ENCODE data around the gene BSCL2.
"Not testable (repeated sequence)": the region's sequence is repeated elsewhere in the genome, so short reads cannot be mapped to it uniquely, and the experiment has no call there.

BSCL2 gene

GRCh38 chr11:62694455-62695167 lies 12.6 kb downstream of the BSCL2 start:
- intact Hi-C loops (cut with DNase I), result loop anchor here (10.0 kb wide), 1 partner anchor 300 kb away; no protein-coding TSS in a partner anchor
- DNase-seq, result peak in 7 of 10 donors; percentile 62 to 95 (median 75)

GRCh38 chr11:62693624-62694023 lies 13.6 kb downstream of the BSCL2 start:
- intact Hi-C loops (cut with DNase I), result loop anchor here (10.0 kb wide), 1 partner anchor 299 kb away; no protein-coding TSS in a partner anchor
- not testable (repeated sequence) for DNase-seq

GRCh38 chr11:62689421-62690183 lies 17.6 kb downstream of the BSCL2 start, which contains the start of gene LRRN4CL:
LRRN4CL (minus strand) TSS chr11:62689530; CDS start chr11:62688508, 1,022 bp downstream.
- peak in 3 of 10 donors; percentile 36 to 76 (median 42) for DNase-seq
- intact Hi-C loops (cut with DNase I), result loop anchor here (10.0 kb wide), 1 partner anchor 295 kb away; no protein-coding TSS in a partner anchor

GRCh38 chr11:62688491-62688890 lies 18.7 kb downstream of the BSCL2 start:
- no peak for DNase-seq
- intact Hi-C loops (cut with DNase I), result no loop called here

- intact Hi-C loops (cut with DNase I), result no loop called here
These were observed 19.5 kb downstream of the BSCL2 start for GRCh38 chr11:62687508-62688396.

GRCh38 chr11:62682518-62682917 lies 24.7 kb downstream of the BSCL2 start:
- no peak for DNase-seq
- intact Hi-C loops (cut with DNase I), result no loop called here

More at GRCh38 chr11:62687508-62688396, 19.5 kb downstream of the BSCL2 start:
- peak in 2 of 10 donors; percentile 58 to 59 for DNase-seq

GRCh38 chr11:62680825-62681240 lies 26.4 kb downstream of the BSCL2 start:
- peak in 2 of 10 donors; percentile 29 to 49 for DNase-seq
- intact Hi-C loops (cut with DNase I), result no loop called here

GRCh38 chr11:62678770-62679696 lies 28.2 kb downstream of the BSCL2 start, which contains the start of gene UBXN1:
UBXN1 (minus strand) TSS chr11:62679073; CDS start chr11:62678923, 150 bp downstream.
- intact Hi-C loops (cut with DNase I), result loop anchor here (1.0 kb wide), 1 partner anchor 26 kb away; the partner anchor contains the start of gene INTS5
- peak; percentile 83 to 98 (median 88) for DNase-seq

- intact Hi-C loops (cut with DNase I), result no loop called here
- no peak for DNase-seq
These were observed 28.8 kb downstream of the BSCL2 start for GRCh38 chr11:62678433-62678769.

- intact Hi-C loops (cut with DNase I), result no loop called here
- DNase-seq, result peak in 2 of 10 donors; percentile 11 to 22
These were observed 29.5 kb downstream of the BSCL2 start for GRCh38 chr11:62677714-62678113.

- DNase-seq, result no peak
- intact Hi-C loops (cut with DNase I), result no loop called here
These were observed 30.1 kb downstream of the BSCL2 start for GRCh38 chr11:62677156-62677555.

- intact Hi-C loops (cut with DNase I), result no loop called here
These were observed 30.5 kb downstream of the BSCL2 start for GRCh38 chr11:62676698-62677097.

GRCh38 chr11:62675415-62675814 lies 31.8 kb downstream of the BSCL2 start:
- DNase-seq, result peak in 2 of 10 donors; percentile 6 to 31
- intact Hi-C loops (cut with DNase I), result not testable (repeated sequence)

More at GRCh38 chr11:62676698-62677097, 30.5 kb downstream of the BSCL2 start:
- peak in 2 of 10 donors; percentile 43 to 59 for DNase-seq

- DNase-seq, result no peak
- intact Hi-C loops (cut with DNase I), result no loop called here
These were observed 34.1 kb downstream of the BSCL2 start for GRCh38 chr11:62673196-62673525.

GRCh38 chr11:62671608-62672389 lies 35.4 kb downstream of the BSCL2 start, which contains the start of the genes LBHD1 and UQCC3:
LBHD1 (minus strand) TSS chr11:62672267; CDS start chr11:62670031, 2,236 bp downstream.
UQCC3 (plus strand) TSS chr11:62671673; CDS start chr11:62671746, 73 bp downstream.
- DNase-seq, result peak; percentile 69 to 96 (median 79)
- intact Hi-C loops (cut with DNase I), result loop anchor here (2.0 kb wide), 1 partner anchor 19 kb away; the partner anchor contains the start of gene INTS5

- intact Hi-C loops (cut with DNase I), result loop anchor here (2.0 kb wide), 1 partner anchor 18 kb away; the partner anchor contains the start of gene INTS5
- DNase-seq, result no peak
These were observed 36.0 kb downstream of the BSCL2 start for GRCh38 chr11:62671236-62671607.

GRCh38 chr11:62669420-62670161 lies 37.6 kb downstream of the BSCL2 start:
- intact Hi-C loops (cut with DNase I), result loop anchor here (2.0 kb wide), 1 partner anchor 17 kb away; the partner anchor contains the start of gene INTS5
- DNase-seq, result peak in 2 of 10 donors; percentile 19 to 24

Data from posterior cingulate gyrus (tissue), 11 donors.